ENCODE measurements around the gene TPSB2.

DNA sequence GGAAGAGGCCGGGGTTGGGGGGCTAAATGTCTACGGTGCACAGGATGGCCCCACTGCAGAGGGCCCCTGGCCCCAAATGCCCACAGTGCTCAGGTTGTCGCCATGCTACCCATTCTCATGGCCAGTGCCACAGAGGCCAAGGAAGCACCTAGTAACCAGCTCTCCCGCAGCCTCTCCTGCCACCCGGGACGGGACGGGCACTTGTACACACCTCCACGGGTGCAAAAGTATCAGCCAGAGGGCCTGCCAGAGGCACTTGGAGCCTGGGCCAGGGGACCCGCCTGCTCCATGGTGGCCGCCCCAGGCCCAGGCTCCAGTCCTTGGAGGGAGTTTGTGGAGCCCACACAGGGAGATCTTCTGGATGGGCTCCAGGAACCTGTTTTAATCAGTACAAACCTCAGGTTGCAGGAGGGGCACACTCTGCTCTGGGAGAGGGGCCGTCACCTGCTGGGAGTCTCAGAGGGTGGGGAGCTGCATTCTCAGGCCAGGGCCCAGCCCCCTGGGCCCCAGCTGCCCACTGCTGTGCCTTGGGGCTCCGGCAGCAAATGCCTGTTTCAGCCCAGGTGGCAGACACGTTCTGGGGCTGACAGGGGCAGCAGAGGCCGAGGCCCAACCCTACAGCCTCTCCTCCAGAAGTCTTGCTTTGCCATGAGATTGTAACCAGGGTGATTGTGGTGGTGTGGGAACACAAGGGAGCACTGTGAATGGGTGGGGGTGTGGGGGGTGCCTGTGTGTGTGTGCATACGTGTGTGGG, 33.8 kb upstream of the TPSB2 start:
- TF ChIP-seq CTCF (IDR thresholded peaks at IDR 0.05) = no peak
- TF ChIP-seq POLR2A (IDR thresholded peaks at IDR 0.05) = no peak
